IMR-90 (cell line): ENCODE results near the gene A3GALT2. TPM values are rescaled to one million over a fixed set of nuclear protein-coding genes. Genes with fewer than 3 reads are reported as not detected.

Experiments
- ATAC-seq: fragments of 200-7000 bp; cut with Tn5 transposase; 2 replicates; pipeline ENCODE4 v1.9.1; 2020; ENCODE audit warnings: low read depth, mild to moderate bottlenecking, moderate library complexity
- BruUV-seq: library from RNA; stranded (reverse); fragments of 400-500 nt; replicated peaks from 2 replicates; lab custom pipeline; 2021; lab: Mats Ljungman, UMichigan
- CTCF ChIA-PET: fragments of 300-600 bp; formaldehyde crosslinking; extraction: SDS; loops from one replicate; lab custom pipeline; 2021; ENCODE audit warnings: antibody characterized with exemption; lab: Yijun Ruan, JAX
- POLR2A ChIA-PET: fragments of 300-600 bp; sonication (Branson Sonifier 250); formaldehyde crosslinking; loops from one replicate; lab custom pipeline; 2022; ENCODE audit warnings: antibody characterized with exemption; ENCODE audit not compliant: unreplicated experiment; lab: Charles Lee
- DNase-seq: peaks from one replicate; pipeline ENCODE4 v3.0.0; 2013
- H2AFZ ChIP-seq: replicated peaks from 2 replicates; pipeline ENCODE3; 2013; ENCODE audit warnings: low read length, mild to moderate bottlenecking; ENCODE audit not compliant: poor library complexity
- H2AK5ac ChIP-seq: 2 replicates; pipeline ENCODE4 v1.6.1; 2013; ENCODE audit warnings: low read depth, low read length, inconsistent platforms
- H2AK9ac ChIP-seq: replicated peaks from 2 replicates; pipeline ENCODE3; 2013; ENCODE audit warnings: mild to moderate bottlenecking, low read depth, low read length, moderate library complexity; ENCODE audit not compliant: poor library complexity
- H2BK120ac ChIP-seq: 2 replicates; pipeline ENCODE4 v1.6.1; 2013; ENCODE audit warnings: low read depth, low read length, inconsistent platforms
- H2BK15ac ChIP-seq: 3 replicates; pipeline ENCODE4 v1.6.1; 2013; ENCODE audit warnings: low read depth, low read length, inconsistent platforms
- H2BK20ac ChIP-seq: 2 replicates; pipeline ENCODE4 v1.6.1; 2013; ENCODE audit warnings: low read depth, mild to moderate bottlenecking, inconsistent platforms, low read length, moderate library complexity
- H2BK5ac ChIP-seq: 2 replicates; pipeline ENCODE4 v1.6.1; 2013; ENCODE audit warnings: mild to moderate bottlenecking, low read depth, low read length, inconsistent platforms; ENCODE audit not compliant: poor library complexity, severe bottlenecking
- H3K14ac ChIP-seq: replicated peaks from 2 replicates; pipeline ENCODE4 v1.6.1; 2013; ENCODE audit warnings: low read depth, low read length, inconsistent platforms
- H3K18ac ChIP-seq: 2 replicates; pipeline ENCODE4 v1.6.1; 2013; ENCODE audit warnings: low read depth, low read length, control low read depth
- H3K23ac ChIP-seq: 2 replicates; pipeline ENCODE4 v1.6.1; 2013; ENCODE audit warnings: low read depth, low read length, inconsistent platforms
- H3K27ac ChIP-seq: 2 replicates; pipeline ENCODE4 v1.5.1; 2013; ENCODE audit warnings: mild to moderate bottlenecking, control low read depth, low read length; ENCODE audit not compliant: insufficient read depth
- H3K27me3 ChIP-seq: 2 replicates; pipeline ENCODE4 v1.6.1; 2013; ENCODE audit warnings: low read length; ENCODE audit not compliant: control insufficient read depth, insufficient read depth
- H3K36me3 ChIP-seq: 2 replicates; pipeline ENCODE4 v1.6.1; 2013; ENCODE audit warnings: low read length, mixed read lengths; ENCODE audit not compliant: control insufficient read depth, insufficient read depth
- H3K4ac ChIP-seq: 2 replicates; pipeline ENCODE4 v1.6.1; 2013; ENCODE audit warnings: low read depth, low read length, inconsistent platforms
- H3K4me1 ChIP-seq: 2 replicates; pipeline ENCODE4 v1.6.1; 2013; ENCODE audit warnings: low read length, mixed read lengths; ENCODE audit not compliant: control insufficient read depth, insufficient read depth
- H3K4me2 ChIP-seq: 2 replicates; pipeline ENCODE4 v1.6.1; 2013; ENCODE audit warnings: low read depth, mild to moderate bottlenecking, control low read depth, low read length, moderate library complexity
- H3K4me3 ChIP-seq: 2 replicates; pipeline ENCODE4 v1.5.1; 2013; ENCODE audit warnings: low read depth, mild to moderate bottlenecking, control low read depth, low read length, moderate library complexity; ENCODE audit not compliant: insufficient read depth
- H3K56ac ChIP-seq: 2 replicates; pipeline ENCODE4 v1.6.1; 2013; ENCODE audit warnings: low read length, inconsistent platforms; ENCODE audit not compliant: insufficient read depth; ENCODE audit errors: extremely low read depth
- H3K79me1 ChIP-seq, 2 experiments: 2 replicates each; pipeline ENCODE4 v1.6.1; 2013; ENCODE audit warnings: low read length in 2 of 2, inconsistent platforms in 1 of 2, low read depth in 1 of 2
- H3K9ac ChIP-seq: 2 replicates; pipeline ENCODE4 v1.6.1; 2013; ENCODE audit warnings: low read depth, low read length, control low read depth
- H3K9me1 ChIP-seq: 2 replicates; pipeline ENCODE4 v1.6.1; 2013; ENCODE audit warnings: low read length, inconsistent platforms; ENCODE audit not compliant: insufficient read depth
- H3K9me3 ChIP-seq: 2 replicates; pipeline ENCODE4 v1.6.1; 2013; ENCODE audit warnings: low read length; ENCODE audit not compliant: control insufficient read depth, insufficient read depth
- H4K20me1 ChIP-seq: 2 replicates; pipeline ENCODE4 v1.6.1; 2013; ENCODE audit warnings: low read length, inconsistent platforms; ENCODE audit not compliant: insufficient read depth
- H4K5ac ChIP-seq: 2 replicates; pipeline ENCODE4 v1.6.1; 2013; ENCODE audit warnings: mild to moderate bottlenecking, low read depth, low read length, control low read depth
- H4K8ac ChIP-seq, 2 experiments: 2 replicates each; pipeline ENCODE4 v1.6.1; 2013; ENCODE audit warnings: low read depth in 2 of 2, low read length in 2 of 2, control low read depth in 1 of 2, inconsistent platforms in 1 of 2
- H4K91ac ChIP-seq: 2 replicates; pipeline ENCODE4 v1.6.1; 2013; ENCODE audit warnings: low read depth, low read length, inconsistent platforms; ENCODE audit not compliant: insufficient read depth
- BHLHE40 ChIP-seq: fragments of 150-350 bp; IDR thresholded peaks from 2 replicates; pipeline ENCODE4 v1.6.1; 2016; ENCODE audit warnings: mild to moderate bottlenecking, low read depth, low read length
- CEBPB ChIP-seq: IDR thresholded peaks from 2 replicates; pipeline ENCODE4 v1.6.1; 2012; ENCODE audit warnings: low read depth, low read length, improper control_type of control experiment
- CHD1 ChIP-seq: IDR thresholded peaks from 2 replicates; pipeline ENCODE4 v1.6.1; 2012; ENCODE audit warnings: low read depth, low read length, improper control_type of control experiment
- FOS ChIP-seq: fragments of 150-350 bp; IDR thresholded peaks from 2 replicates; pipeline ENCODE4 v1.6.1; 2016; ENCODE audit warnings: low read depth, low read length
- MAFK ChIP-seq: IDR thresholded peaks from 2 replicates; pipeline ENCODE4 v1.6.1; 2012; ENCODE audit warnings: low read depth, low read length, improper control_type of control experiment
- MAZ ChIP-seq: IDR thresholded peaks from 2 replicates; pipeline ENCODE4 v1.6.1; 2012; ENCODE audit warnings: low read depth, mild to moderate bottlenecking, low read length, improper control_type of control experiment, moderate library complexity, borderline replicate concordance
- MXI1 ChIP-seq: IDR thresholded peaks from 2 replicates; pipeline ENCODE4 v1.6.1; 2012; ENCODE audit warnings: low read depth, mild to moderate bottlenecking, low read length, moderate library complexity, borderline replicate concordance
- NFE2L2 ChIP-seq: fragments of 150-350 bp; IDR thresholded peaks from 2 replicates; pipeline ENCODE4 v1.6.1; 2016; ENCODE audit warnings: low read depth, mild to moderate bottlenecking, low read length
- POLR2A ChIP-seq: IDR thresholded peaks from 2 replicates; pipeline ENCODE4 v1.6.1; 2012; ENCODE audit warnings: mild to moderate bottlenecking, low read depth, low read length
- RAD21 ChIP-seq: IDR thresholded peaks from 2 replicates; pipeline ENCODE4 v1.6.1; 2012; ENCODE audit warnings: low read length, improper control_type of control experiment
- RCOR1 ChIP-seq: IDR thresholded peaks from 2 replicates; pipeline ENCODE4 v1.6.1; 2012; ENCODE audit warnings: mild to moderate bottlenecking, low read length, improper control_type of control experiment; ENCODE audit not compliant: insufficient replicate concordance
- RFX5 ChIP-seq: IDR thresholded peaks from 2 replicates; pipeline ENCODE4 v1.8.0; 2012; ENCODE audit warnings: low read depth, mild to moderate bottlenecking, low read length, moderate library complexity
- SMC3 ChIP-seq: fragments of 150-350 bp; IDR thresholded peaks from 2 replicates; pipeline ENCODE4 v1.6.1; 2016; ENCODE audit warnings: low read depth, mild to moderate bottlenecking, antibody characterized with exemption, low read length, moderate library complexity
- WGBS, 2 experiments: methylation state at CpG; one replicate each; pipeline versions ENCODE4 v1.1.5 to v1.1.7; 2013; ENCODE audit warnings: missing lambda C conversion rate in 2 of 2; ENCODE audit not compliant: insufficient read length in 1 of 2; ENCODE audit errors: extremely low coverage in 2 of 2; 5-methylcytosine and 5-hydroxymethylcytosine counted together
- dilution Hi-C: fragments of 300-500 bp; cut with HindIII; formaldehyde crosslinking; loops from one replicate; pipeline ENCODE4 v1.14.3; 2018; ENCODE audit warnings: low sequenced_read_pairs; ENCODE audit not compliant: unreplicated experiment
- in situ Hi-C: fragments of 300-500 bp; cut with MboI; formaldehyde crosslinking; loops from 3 replicates; pipeline ENCODE4 v1.14.3; 2019; ENCODE audit warnings: low sequenced_read_pairs, inconsistent platforms, mixed read lengths
- intact Hi-C: fragments of 100-400 bp; cut with micrococcal nuclease; formaldehyde crosslinking; loops from 2 replicates; pipeline ENCODE4 v1.10.0; 2022
- polyA plus RNA-seq, 3 experiments: library from polyadenylated mRNA; depleted of rRNA; stranded (reverse); fragments of >200 nt; gene quantifications; 2 replicates each; pipeline ENCODE4 v1.2.3, GENCODE V29; 2012; ENCODE audit warnings: low replicate concordance in 1 of 3
- total RNA-seq: library from RNA; depleted of rRNA; stranded (reverse); fragments of >200 nt; gene quantifications from 2 replicates; pipeline ENCODE4 v1.2.3, GENCODE V29; 2012
- TF ChIP-seq, protein P1 (sequence below): fragments of 150-350 bp; IDR thresholded peaks from 2 replicates; pipeline ENCODE4 v1.6.1; 2016; ENCODE audit warnings: low read depth, mild to moderate bottlenecking, low read length, moderate library complexity, borderline replicate concordance
- TF ChIP-seq, protein P2 (sequence below): conservative IDR thresholded peaks from 2 replicates; pipeline ENCODE4 v1.5.1; 2012; ENCODE audit warnings: mild to moderate bottlenecking, low read depth, low read length, improper control_type of control experiment
- TF ChIP-seq, protein P3 (sequence below): fragments of 150-350 bp; IDR thresholded peaks from 2 replicates; pipeline ENCODE4 v1.6.1; 2017; ENCODE audit warnings: mild to moderate bottlenecking, antibody characterized with exemption, low read length, low read depth

The A3GALT2 gene
- total and polyA plus RNA-seq, 2 of the 4 experiments (the other 2 are of a cell fraction) = not detected

DNA sequence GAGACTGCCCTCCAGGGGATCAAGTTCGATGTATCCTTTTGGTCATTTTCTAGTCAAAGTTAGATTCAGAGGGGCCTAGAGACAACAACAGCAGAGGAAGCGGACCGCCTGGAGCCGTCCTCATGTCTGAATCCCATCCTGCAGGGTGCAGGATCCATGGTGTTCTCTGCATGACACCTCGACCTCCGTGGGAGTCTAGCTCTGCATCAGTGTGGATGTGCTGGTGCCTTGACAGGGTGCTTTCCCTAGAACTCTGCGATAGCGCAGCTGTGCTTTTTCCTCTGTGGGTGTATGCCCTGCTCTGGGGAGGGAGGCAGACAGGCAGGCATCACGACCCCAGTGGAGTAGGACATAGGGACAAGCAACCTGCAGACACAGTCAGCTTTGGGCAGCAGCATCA, 48.2 kb upstream of the A3GALT2 start:
- no peak for DNase-seq
- H3K56ac ChIP-seq = no peak overlapping the region
- H2AK5ac ChIP-seq = peak overlapping the region; percentile 35; the same call in 1 of the 2 replicates
- in situ Hi-C loops (loop anchor here (5.0 kb wide), 2 partner anchors 72 to 88 kb away; no protein-coding TSS in a partner anchor), dilution Hi-C loops (no loop called here), intact Hi-C loops (loop anchor here (5.0 to 10.0 kb wide), 3 partner anchors 42 to 274 kb away; no protein-coding TSS in a partner anchor)
- no peak overlapping the region for H3K18ac ChIP-seq
- H3K9ac ChIP-seq = no peak overlapping the region
- no peaks in the 10 kb centered on the region for H3K9me3 ChIP-seq
- H3K79me1 ChIP-seq = peaks cover 4 to 16% of the 10 kb centered on the region in 2 experiments; a peak in 2 of 4 replicates
- no peak for ATAC-seq
- peaks cover 32% of the 10 kb centered on the region for H3K4me1 ChIP-seq
- H2BK20ac ChIP-seq = no peak overlapping the region
- peaks cover 17% of the 10 kb centered on the region for H3K9me1 ChIP-seq
- H3K4me2 ChIP-seq = no peak overlapping the region
- peaks cover 10% of the 10 kb centered on the region; the same call in 1 of the 2 replicates for H3K36me3 ChIP-seq
- peak overlapping the region; percentile 23; the same call in 1 of the 2 replicates for H3K4ac ChIP-seq
- H2AK9ac ChIP-seq = no peak overlapping the region
- H3K4me3 ChIP-seq = no peak overlapping the region
- H4K91ac ChIP-seq = no peak overlapping the region; the same call in 1 of the 2 replicates
- H4K20me1 ChIP-seq = no peaks in the 10 kb centered on the region
- no peak overlapping the region for H2BK5ac ChIP-seq
- POLR2A ChIA-PET = no interaction called here
- no peak overlapping the region for H2AFZ ChIP-seq
- 85% methylated on average over 5 of the region's 9 CpGs; no CpG with 5 or more reads in 1 of the 2 experiments for WGBS, 2 experiments
- TF ChIP-seq MAFK (no peak), NFE2L2 (no peak), RCOR1 (no peak), RFX5 (no peak), CHD1 (no peak), MAZ (no peak), FOS (no peak), MXI1 (no peak), BHLHE40 (no peak), POLR2A (no peak), RAD21 (no peak), SMC3 (no peak), CEBPB (no peak)
- TF ChIP-seq, protein P1, sequence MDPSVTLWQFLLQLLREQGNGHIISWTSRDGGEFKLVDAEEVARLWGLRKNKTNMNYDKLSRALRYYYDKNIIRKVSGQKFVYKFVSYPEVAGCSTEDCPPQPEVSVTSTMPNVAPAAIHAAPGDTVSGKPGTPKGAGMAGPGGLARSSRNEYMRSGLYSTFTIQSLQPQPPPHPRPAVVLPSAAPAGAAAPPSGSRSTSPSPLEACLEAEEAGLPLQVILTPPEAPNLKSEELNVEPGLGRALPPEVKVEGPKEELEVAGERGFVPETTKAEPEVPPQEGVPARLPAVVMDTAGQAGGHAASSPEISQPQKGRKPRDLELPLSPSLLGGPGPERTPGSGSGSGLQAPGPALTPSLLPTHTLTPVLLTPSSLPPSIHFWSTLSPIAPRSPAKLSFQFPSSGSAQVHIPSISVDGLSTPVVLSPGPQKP = no peak
- TF ChIP-seq, protein P2, sequence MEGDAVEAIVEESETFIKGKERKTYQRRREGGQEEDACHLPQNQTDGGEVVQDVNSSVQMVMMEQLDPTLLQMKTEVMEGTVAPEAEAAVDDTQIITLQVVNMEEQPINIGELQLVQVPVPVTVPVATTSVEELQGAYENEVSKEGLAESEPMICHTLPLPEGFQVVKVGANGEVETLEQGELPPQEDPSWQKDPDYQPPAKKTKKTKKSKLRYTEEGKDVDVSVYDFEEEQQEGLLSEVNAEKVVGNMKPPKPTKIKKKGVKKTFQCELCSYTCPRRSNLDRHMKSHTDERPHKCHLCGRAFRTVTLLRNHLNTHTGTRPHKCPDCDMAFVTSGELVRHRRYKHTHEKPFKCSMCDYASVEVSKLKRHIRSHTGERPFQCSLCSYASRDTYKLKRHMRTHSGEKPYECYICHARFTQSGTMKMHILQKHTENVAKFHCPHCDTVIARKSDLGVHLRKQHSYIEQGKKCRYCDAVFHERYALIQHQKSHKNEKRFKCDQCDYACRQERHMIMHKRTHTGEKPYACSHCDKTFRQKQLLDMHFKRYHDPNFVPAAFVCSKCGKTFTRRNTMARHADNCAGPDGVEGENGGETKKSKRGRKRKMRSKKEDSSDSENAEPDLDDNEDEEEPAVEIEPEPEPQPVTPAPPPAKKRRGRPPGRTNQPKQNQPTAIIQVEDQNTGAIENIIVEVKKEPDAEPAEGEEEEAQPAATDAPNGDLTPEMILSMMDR = no peak
- TF ChIP-seq, protein P3, sequence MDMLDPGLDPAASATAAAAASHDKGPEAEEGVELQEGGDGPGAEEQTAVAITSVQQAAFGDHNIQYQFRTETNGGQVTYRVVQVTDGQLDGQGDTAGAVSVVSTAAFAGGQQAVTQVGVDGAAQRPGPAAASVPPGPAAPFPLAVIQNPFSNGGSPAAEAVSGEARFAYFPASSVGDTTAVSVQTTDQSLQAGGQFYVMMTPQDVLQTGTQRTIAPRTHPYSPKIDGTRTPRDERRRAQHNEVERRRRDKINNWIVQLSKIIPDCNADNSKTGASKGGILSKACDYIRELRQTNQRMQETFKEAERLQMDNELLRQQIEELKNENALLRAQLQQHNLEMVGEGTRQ = no peak
- no peak overlapping the region for H4K8ac ChIP-seq
- no peak overlapping the region for H2BK120ac ChIP-seq
- BruUV-seq = no TSS peak
- H2BK15ac ChIP-seq = no peak overlapping the region
- H4K5ac ChIP-seq = no peak overlapping the region
- no peak overlapping the region for H3K14ac ChIP-seq
- no peaks in the 10 kb centered on the region for H3K27me3 ChIP-seq
- CTCF ChIA-PET = interaction anchor here (3.0 kb wide), 1 partner anchor 74 kb away, joined by 10 read pairs; no protein-coding TSS in a partner anchor
- H3K27ac ChIP-seq = no peak overlapping the region
- no peak overlapping the region for H3K23ac ChIP-seq
